ENCODE data around the gene CLEC20A. TPM values are rescaled to one million over a fixed set of nuclear protein-coding genes. Genes with fewer than 3 reads are reported as not detected.

Gene CLEC20A
- total RNA-seq, 1 donor from 2014 or later: not detected

DNA sequence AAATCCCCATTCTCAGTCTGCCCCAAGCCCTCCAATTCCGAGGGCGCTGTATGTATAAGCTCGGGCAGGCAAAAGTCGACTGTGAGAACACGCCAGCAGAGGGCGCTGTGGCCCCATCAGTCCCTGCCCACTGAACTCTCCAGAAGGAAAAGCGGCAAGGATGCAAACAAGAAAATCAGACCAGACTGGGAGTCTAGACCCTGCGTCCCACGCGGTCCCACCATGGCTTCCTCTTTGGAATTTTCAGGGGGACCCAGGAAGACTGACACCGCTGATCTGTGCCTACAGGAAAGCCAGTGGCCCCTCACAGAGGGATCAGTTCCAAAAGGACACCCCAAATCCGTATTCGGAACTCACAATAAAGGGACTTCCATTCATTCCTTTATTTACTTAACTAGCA, 35.6 kb upstream of the CLEC20A start:
- no peak overlapping the region for H3K27ac Mint-ChIP-seq (ENCODE audit: unreplicated experiment)
- TF ChIP-seq, protein P1, sequence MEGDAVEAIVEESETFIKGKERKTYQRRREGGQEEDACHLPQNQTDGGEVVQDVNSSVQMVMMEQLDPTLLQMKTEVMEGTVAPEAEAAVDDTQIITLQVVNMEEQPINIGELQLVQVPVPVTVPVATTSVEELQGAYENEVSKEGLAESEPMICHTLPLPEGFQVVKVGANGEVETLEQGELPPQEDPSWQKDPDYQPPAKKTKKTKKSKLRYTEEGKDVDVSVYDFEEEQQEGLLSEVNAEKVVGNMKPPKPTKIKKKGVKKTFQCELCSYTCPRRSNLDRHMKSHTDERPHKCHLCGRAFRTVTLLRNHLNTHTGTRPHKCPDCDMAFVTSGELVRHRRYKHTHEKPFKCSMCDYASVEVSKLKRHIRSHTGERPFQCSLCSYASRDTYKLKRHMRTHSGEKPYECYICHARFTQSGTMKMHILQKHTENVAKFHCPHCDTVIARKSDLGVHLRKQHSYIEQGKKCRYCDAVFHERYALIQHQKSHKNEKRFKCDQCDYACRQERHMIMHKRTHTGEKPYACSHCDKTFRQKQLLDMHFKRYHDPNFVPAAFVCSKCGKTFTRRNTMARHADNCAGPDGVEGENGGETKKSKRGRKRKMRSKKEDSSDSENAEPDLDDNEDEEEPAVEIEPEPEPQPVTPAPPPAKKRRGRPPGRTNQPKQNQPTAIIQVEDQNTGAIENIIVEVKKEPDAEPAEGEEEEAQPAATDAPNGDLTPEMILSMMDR (conservative IDR thresholded peaks at IDR 0.05): peak; percentile 88
- no peaks in the 10 kb centered on the region for H3K36me3 Mint-ChIP-seq (ENCODE audit: low read depth)
- peaks cover 10% of the 10 kb centered on the region for H3K4me1 Mint-ChIP-seq
- DNase-seq (ENCODE audit: low read depth, low spot score): peak; percentile 86
- no peaks in the 10 kb centered on the region for H3K27me3 Mint-ChIP-seq (ENCODE audit: low read depth)
- H3K9me3 Mint-ChIP-seq: no peaks in the 10 kb centered on the region
- H3K4me3 Mint-ChIP-seq: peak overlapping the region; percentile 54

DNA sequence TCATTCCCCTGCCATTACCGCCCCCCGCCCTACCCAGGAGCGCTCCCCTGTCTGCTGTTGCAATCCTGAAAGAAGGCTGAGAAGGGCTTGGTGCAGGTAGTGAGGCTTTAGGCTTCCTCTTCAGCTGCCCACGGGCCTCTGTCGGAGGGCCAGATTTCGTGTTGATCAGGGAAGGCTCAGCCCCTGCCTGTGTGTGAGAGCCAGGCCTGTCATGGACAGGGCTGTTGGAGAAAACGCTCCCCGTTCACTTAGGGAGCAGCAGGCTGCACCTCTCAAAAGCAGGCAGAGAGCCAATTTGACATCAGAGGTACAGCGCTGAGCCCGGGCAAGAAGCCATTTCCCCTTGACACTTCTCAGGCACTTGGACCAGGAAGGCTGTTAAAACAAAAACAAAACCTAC, 35.1 kb upstream of the CLEC20A start:
- H3K4me3 Mint-ChIP-seq: no peak overlapping the region
- no peak overlapping the region for H3K27ac Mint-ChIP-seq (ENCODE audit: unreplicated experiment)
- no peaks in the 10 kb centered on the region for H3K36me3 Mint-ChIP-seq (ENCODE audit: low read depth)
- peaks cover 10% of the 10 kb centered on the region for H3K4me1 Mint-ChIP-seq
- no peak for DNase-seq (ENCODE audit: low read depth, low spot score)
- no peaks in the 10 kb centered on the region for H3K9me3 Mint-ChIP-seq
- H3K27me3 Mint-ChIP-seq (ENCODE audit: low read depth): no peaks in the 10 kb centered on the region
- TF ChIP-seq, protein P1 (conservative IDR thresholded peaks at IDR 0.05): no peak

DNA sequence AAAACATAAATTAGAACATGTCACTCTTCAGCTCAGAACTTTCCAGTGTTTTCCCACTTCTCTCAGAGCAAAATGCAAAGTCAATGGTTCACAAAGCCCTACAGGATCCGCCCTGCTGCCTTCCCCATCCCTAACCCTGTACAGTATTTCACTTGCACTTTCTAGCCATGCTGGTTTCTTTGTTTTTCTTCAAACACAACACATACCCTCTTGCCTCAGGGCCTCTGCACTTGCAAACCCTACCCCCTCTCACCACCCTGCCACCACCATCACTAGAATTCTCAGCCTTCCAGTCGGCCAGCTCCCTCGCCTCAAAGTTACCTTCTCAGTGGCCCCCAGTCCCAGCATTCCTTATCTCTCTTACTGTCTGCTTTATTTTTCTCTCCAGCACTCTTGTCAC, 33.7 kb upstream of the CLEC20A start:
- no peaks in the 10 kb centered on the region for H3K9me3 Mint-ChIP-seq
- no peak for DNase-seq (ENCODE audit: low read depth, low spot score)
- TF ChIP-seq, protein P1 (conservative IDR thresholded peaks at IDR 0.05): no peak
- no peaks in the 10 kb centered on the region for H3K27me3 Mint-ChIP-seq (ENCODE audit: low read depth)
- no peak overlapping the region for H3K4me3 Mint-ChIP-seq
- peak overlapping the region; percentile 1 for H3K27ac Mint-ChIP-seq (ENCODE audit: unreplicated experiment)
- H3K36me3 Mint-ChIP-seq (ENCODE audit: low read depth): no peaks in the 10 kb centered on the region
- peaks cover 11% of the 10 kb centered on the region for H3K4me1 Mint-ChIP-seq

DNA sequence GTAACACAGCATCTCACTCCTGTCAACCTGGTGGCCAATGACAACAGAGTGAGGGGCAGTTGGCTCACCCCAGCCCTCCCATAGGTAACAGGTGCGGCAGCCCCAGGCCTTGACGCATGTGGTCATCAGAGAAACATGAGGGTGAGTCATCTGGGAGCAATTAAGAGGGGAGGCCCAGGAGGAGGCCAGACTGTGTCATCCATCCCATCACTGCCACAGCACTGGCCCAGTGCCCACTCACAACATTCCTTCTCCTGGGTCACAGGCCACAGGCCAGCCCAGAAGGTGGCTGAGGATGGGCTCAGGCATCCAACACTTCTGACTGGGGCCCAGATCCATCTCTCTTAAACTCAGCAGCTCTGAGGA, 33.3 kb upstream of the CLEC20A start:
- H3K27me3 Mint-ChIP-seq (ENCODE audit: low read depth): no peaks in the 10 kb centered on the region
- DNase-seq (ENCODE audit: low read depth, low spot score): no peak
- TF ChIP-seq, protein P1 (conservative IDR thresholded peaks at IDR 0.05): no peak
- H3K27ac Mint-ChIP-seq (ENCODE audit: unreplicated experiment): no peak overlapping the region
- H3K36me3 Mint-ChIP-seq (ENCODE audit: low read depth): no peaks in the 10 kb centered on the region
- peaks cover 16% of the 10 kb centered on the region for H3K4me1 Mint-ChIP-seq
- no peak overlapping the region for H3K4me3 Mint-ChIP-seq
- peaks cover 2% of the 10 kb centered on the region for H3K9me3 Mint-ChIP-seq

DNA sequence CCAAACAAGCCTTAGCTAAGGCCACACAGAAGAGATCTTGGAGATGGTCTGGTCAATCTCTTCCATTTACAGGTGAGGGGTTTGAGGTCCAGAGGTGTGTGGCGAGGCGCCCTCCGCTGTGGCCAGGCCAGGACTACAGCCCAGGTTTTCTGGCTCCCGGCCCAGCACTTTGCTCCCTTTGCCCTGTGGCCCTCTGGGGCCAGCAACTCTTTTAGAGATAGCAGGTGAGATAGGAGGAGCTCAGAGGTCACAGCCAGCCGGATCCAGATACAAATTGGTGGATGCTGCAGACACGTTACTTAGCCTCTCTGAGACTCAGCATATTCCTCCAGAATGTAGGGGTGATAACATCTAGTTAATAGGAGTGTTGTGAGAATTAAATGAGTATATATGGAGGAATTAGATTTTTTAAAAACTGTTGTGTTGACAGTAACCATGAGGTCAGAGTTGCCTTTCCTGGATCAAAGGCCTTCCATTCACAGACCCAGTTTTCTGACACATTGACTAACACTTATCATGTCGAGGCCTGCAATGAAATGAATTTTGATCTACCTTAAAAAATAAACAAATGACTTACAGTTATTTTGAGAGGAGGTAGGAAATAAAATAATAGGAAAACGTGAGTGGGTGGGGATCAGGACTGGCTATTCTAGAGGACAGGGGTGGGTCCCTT, 32.7 kb upstream of the CLEC20A start:
- H3K27ac Mint-ChIP-seq (ENCODE audit: unreplicated experiment): peak overlapping the region; percentile 39
- TF ChIP-seq, protein P1 (conservative IDR thresholded peaks at IDR 0.05): no peak
- no peak overlapping the region for H3K4me3 Mint-ChIP-seq
- H3K27me3 Mint-ChIP-seq (ENCODE audit: low read depth): no peaks in the 10 kb centered on the region
- H3K4me1 Mint-ChIP-seq: peaks cover 19% of the 10 kb centered on the region
- H3K36me3 Mint-ChIP-seq (ENCODE audit: low read depth): no peaks in the 10 kb centered on the region
- no peak for DNase-seq (ENCODE audit: low read depth, low spot score)
- peaks cover 2% of the 10 kb centered on the region for H3K9me3 Mint-ChIP-seq
